Measurements from ENCODE around the gene DENND10. TPM values are rescaled to one million over a fixed set of nuclear protein-coding genes. Genes with fewer than 3 reads are reported as not detected.

The DENND10 gene
- total and polyA plus RNA-seq, 2 experiments from 2014 or later: 75.3 to 94.7 TPM

DNA sequence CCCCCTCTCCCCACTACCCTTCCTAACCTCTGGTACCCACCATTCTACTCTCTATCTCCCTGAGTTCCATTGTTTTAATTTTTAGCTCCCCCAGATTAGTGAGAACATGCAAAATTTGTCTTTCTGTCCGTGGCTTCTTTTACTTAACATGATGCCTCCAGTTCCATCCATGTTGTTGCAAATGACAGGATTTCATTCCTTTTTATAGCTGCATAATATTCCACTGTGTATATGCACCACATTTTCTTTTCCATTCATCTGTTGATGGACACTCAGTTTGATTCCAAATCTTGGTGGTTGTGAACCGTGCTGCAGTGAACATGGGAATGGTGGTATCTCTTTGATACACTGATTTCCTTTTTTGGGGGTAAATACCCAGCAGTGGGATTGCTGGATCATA is 22.0 kb downstream of the DENND10 start:
- Histone ChIP-seq H3K9me3 (ENCODE audit: low read depth) (no peaks in the 10 kb centered on the region), H3K27me3 (no peaks in the 10 kb centered on the region), H3K4me2 (no peak overlapping the region), H3K4me1 (ENCODE audit: insufficient read depth) (no peaks in the 10 kb centered on the region), H3K27ac (no peak overlapping the region), H3K79me2 (peaks cover 4% of the 10 kb centered on the region), H3K36me3 (replicated peaks; ENCODE audit: insufficient read depth, low read depth) (peaks cover 8% of the 10 kb centered on the region), H3K9me2 (replicated peaks; ENCODE audit: insufficient read depth) (no peaks in the 10 kb centered on the region), H4K20me1 (ENCODE audit: insufficient read depth, poor library complexity, severe bottlenecking) (no peaks in the 10 kb centered on the region), H2AFZ (no peak overlapping the region), H3K4me3 (no peak overlapping the region)
- DNase-seq (ENCODE audit: low spot score): no peak
- TF ChIP-seq EZH2 (IDR thresholded peaks at IDR 0.05; ENCODE audit: borderline replicate concordance) (no peak), EZH2phosphoT487 (IDR thresholded peaks at IDR 0.05; ENCODE audit: low read depth, severe bottlenecking, unreplicated experiment) (no peak)
- TF ChIP-seq, protein P1, sequence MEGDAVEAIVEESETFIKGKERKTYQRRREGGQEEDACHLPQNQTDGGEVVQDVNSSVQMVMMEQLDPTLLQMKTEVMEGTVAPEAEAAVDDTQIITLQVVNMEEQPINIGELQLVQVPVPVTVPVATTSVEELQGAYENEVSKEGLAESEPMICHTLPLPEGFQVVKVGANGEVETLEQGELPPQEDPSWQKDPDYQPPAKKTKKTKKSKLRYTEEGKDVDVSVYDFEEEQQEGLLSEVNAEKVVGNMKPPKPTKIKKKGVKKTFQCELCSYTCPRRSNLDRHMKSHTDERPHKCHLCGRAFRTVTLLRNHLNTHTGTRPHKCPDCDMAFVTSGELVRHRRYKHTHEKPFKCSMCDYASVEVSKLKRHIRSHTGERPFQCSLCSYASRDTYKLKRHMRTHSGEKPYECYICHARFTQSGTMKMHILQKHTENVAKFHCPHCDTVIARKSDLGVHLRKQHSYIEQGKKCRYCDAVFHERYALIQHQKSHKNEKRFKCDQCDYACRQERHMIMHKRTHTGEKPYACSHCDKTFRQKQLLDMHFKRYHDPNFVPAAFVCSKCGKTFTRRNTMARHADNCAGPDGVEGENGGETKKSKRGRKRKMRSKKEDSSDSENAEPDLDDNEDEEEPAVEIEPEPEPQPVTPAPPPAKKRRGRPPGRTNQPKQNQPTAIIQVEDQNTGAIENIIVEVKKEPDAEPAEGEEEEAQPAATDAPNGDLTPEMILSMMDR (IDR thresholded peaks at IDR 0.05; ENCODE audit: poor library complexity): no peak
- 98% methylated on average over 2 of the region's 2 CpGs for WGBS (ENCODE audit: low lambda C conversion rate, missing lambda C conversion rate)

- H3K4me3 ChIP-seq: no peak overlapping the region
- H3K27me3 ChIP-seq: no peaks in the 10 kb centered on the region
- no peak overlapping the region for H3K4me2 ChIP-seq
- peaks cover 8% of the 10 kb centered on the region for H3K36me3 ChIP-seq (replicated peaks; ENCODE audit: insufficient read depth, low read depth)
- H2AFZ ChIP-seq: no peak overlapping the region
- no peak overlapping the region for H3K27ac ChIP-seq
- no peaks in the 10 kb centered on the region for H3K9me3 ChIP-seq (ENCODE audit: low read depth)
- H3K4me1 ChIP-seq (ENCODE audit: insufficient read depth): no peaks in the 10 kb centered on the region
- no peaks in the 10 kb centered on the region for H3K9me2 ChIP-seq (replicated peaks; ENCODE audit: insufficient read depth)
- WGBS (ENCODE audit: low lambda C conversion rate, missing lambda C conversion rate): 92% methylated on average over 4 of the region's 4 CpGs
- no peak for DNase-seq (ENCODE audit: low spot score)
- H3K79me2 ChIP-seq: no peaks in the 10 kb centered on the region
- TF ChIP-seq EZH2phosphoT487 (IDR thresholded peaks at IDR 0.05; ENCODE audit: low read depth, severe bottlenecking, unreplicated experiment) (no peak), EZH2 (IDR thresholded peaks at IDR 0.05; ENCODE audit: borderline replicate concordance) (no peak)
- TF ChIP-seq, protein P1 (IDR thresholded peaks at IDR 0.05; ENCODE audit: poor library complexity): no peak
- H4K20me1 ChIP-seq (ENCODE audit: insufficient read depth, poor library complexity, severe bottlenecking): no peaks in the 10 kb centered on the region
Observed at GRCh38 chr10:119129721-119130120, 25.8 kb downstream of the DENND10 start.

DNA sequence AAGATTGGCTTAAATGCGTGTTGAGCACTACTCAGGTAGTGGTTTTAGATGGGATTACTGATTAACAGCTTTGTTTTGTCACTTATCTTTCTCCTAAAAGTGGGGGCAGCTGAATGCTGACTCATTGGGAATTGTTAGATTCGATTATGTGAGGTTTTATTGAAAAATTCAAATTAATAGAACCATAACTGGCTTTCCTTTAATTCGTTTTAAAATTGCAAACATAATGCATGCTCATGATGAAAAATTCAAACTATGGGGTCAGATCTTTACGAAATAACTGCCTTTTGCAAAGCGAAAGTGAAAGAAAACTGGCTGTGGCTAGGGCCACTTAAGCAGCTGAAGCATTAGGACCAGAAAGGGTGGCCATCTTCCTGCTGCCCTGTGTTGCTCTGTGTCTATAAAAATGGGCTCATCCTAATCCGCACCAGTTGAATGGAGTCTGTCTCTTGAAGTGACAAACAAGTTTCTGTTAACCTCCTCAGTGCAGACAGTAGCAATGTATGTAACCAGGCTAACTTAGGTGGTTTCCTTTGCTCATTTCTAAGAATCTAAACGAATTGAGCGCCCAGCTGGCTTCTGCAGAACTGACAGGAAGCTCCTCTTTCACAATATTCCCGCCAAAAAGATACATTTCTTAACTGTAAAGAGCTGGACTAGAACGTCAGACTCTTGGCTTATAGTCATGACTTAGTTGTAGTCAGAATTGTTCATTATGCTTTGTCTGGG is 27.8 kb downstream of the DENND10 start:
- Histone ChIP-seq H3K4me3 (no peak overlapping the region), H4K20me1 (ENCODE audit: insufficient read depth, poor library complexity, severe bottlenecking) (no peaks in the 10 kb centered on the region), H2AFZ (no peak overlapping the region), H3K36me3 (replicated peaks; ENCODE audit: insufficient read depth, low read depth) (peaks cover 8% of the 10 kb centered on the region), H3K4me1 (ENCODE audit: insufficient read depth) (no peaks in the 10 kb centered on the region), H3K27me3 (no peaks in the 10 kb centered on the region), H3K9me3 (ENCODE audit: low read depth) (no peaks in the 10 kb centered on the region), H3K9me2 (replicated peaks; ENCODE audit: insufficient read depth) (no peaks in the 10 kb centered on the region), H3K27ac (no peak overlapping the region), H3K79me2 (no peaks in the 10 kb centered on the region), H3K4me2 (no peak overlapping the region)
- 78% methylated on average over 10 of the region's 10 CpGs for WGBS (ENCODE audit: low lambda C conversion rate, missing lambda C conversion rate)
- no peak for DNase-seq (ENCODE audit: low spot score)
- no peak for TF ChIP-seq EZH2phosphoT487 (IDR thresholded peaks at IDR 0.05; ENCODE audit: low read depth, severe bottlenecking, unreplicated experiment)
- no peak for TF ChIP-seq EZH2 (IDR thresholded peaks at IDR 0.05; ENCODE audit: borderline replicate concordance)
- TF ChIP-seq, protein P1 (IDR thresholded peaks at IDR 0.05; ENCODE audit: poor library complexity): no peak

All from hepatocyte (in vitro differentiated cells).